GM10266 (cell line): ENCODE results near the gene DUOX1.

Source experiments
- DNase-seq: peaks from one replicate; pipeline ENCODE4 v3.0.0; 2012; ENCODE audit errors: extremely low spot score
- TF ChIP-seq, protein P1 (sequence below): IDR thresholded peaks from 2 replicates; pipeline ENCODE4 v1.5.1; 2012; ENCODE audit warnings: mild to moderate bottlenecking, low read depth; ENCODE audit not compliant: control insufficient read depth, insufficient read depth; ENCODE audit errors: missing control alignments

Gene DUOX1

DNA sequence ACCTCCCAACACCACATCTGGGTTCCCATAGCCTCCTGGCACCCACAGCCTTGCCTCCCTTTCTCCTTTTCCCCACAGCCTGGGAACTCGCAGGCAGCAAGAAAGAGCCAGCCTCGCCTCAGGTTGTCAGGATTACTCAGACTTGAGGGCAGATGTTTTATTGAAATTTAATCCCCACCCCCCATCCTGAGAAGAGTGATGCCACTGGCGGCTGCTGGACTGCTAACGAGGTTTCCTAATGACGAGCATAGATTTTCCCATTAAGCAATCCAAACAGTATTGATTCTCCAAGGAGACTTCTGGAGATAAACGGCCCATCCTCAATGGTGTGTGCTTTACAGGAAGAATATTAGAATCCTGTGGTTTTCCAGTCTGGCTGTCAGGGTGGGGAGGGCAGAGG lies 44.3 kb downstream of the DUOX1 start:
- TF ChIP-seq, protein P1, sequence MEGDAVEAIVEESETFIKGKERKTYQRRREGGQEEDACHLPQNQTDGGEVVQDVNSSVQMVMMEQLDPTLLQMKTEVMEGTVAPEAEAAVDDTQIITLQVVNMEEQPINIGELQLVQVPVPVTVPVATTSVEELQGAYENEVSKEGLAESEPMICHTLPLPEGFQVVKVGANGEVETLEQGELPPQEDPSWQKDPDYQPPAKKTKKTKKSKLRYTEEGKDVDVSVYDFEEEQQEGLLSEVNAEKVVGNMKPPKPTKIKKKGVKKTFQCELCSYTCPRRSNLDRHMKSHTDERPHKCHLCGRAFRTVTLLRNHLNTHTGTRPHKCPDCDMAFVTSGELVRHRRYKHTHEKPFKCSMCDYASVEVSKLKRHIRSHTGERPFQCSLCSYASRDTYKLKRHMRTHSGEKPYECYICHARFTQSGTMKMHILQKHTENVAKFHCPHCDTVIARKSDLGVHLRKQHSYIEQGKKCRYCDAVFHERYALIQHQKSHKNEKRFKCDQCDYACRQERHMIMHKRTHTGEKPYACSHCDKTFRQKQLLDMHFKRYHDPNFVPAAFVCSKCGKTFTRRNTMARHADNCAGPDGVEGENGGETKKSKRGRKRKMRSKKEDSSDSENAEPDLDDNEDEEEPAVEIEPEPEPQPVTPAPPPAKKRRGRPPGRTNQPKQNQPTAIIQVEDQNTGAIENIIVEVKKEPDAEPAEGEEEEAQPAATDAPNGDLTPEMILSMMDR: no peak

DNA sequence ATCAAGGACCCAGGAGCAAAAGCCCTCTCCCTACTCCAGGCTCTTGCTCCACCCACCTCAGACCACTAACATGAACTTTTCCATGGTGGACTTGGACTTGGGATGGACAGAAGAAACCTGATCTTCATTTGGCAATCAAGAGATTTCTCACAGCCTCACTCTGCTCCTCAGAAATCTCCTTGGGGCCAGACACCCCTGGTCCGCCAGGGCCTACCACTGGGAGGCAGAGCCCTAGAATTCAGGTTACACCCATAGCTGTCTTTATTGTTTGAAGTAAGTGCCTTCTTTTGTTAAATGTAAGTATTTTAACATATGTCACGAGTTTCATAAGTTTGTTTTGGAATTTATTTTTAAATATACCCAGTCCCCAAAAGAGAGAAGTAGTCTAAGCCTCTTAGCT lies 44.8 kb downstream of the DUOX1 start:
- TF ChIP-seq, protein P1: no peak
- no peak for DNase-seq

More for the DNA sequence above, 44.3 kb downstream of the DUOX1 start:
- DNase-seq: no peak

- DNase-seq: no peak
- TF ChIP-seq, protein P1: no peak
Observed at GRCh38 chr15:45177285-45177684, 47.5 kb downstream of the DUOX1 start.

DNA sequence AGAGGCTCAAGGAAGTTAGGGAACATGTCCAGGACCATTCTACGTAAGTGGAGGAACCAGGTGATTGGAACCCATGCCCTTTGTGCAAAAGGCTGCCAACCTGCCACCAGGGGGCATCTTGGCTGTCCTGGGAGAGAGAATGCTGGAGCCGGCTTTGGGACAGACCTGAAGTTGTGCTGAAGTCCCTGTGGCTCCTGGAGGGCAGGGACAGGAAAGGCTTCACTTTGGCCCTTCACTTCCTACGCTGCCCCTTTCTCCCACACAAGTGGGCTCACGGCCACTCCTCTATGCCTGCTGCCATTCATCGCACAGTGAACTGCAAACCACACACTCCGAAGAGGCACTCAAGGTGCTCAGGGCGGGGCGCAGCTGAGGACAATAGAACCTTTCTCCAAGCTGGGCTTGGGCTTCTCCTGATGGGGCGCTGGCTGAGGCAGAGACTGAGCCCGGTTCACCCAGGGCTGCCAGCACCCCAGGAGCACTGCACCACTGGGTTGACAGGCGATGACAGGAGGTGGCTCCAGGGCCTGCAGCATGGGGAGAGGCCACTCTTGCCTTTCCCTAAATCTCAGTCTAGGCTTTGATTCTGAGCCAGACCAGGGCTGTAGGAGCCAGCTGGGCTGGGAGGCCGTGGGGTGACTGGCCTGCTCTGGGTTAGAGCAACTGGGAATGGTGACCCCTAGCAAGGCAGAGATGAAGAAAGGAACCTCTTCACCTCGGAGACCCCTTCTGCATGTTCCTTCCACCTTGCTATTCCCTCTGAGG lies 49.6 kb downstream of the DUOX1 start:
- DNase-seq: no peak
- TF ChIP-seq, protein P1: peak; percentile 56

- TF ChIP-seq, protein P1: no peak
- DNase-seq: no peak
Observed at GRCh38 chr15:45180201-45180600, 50.4 kb downstream of the DUOX1 start.

DNA sequence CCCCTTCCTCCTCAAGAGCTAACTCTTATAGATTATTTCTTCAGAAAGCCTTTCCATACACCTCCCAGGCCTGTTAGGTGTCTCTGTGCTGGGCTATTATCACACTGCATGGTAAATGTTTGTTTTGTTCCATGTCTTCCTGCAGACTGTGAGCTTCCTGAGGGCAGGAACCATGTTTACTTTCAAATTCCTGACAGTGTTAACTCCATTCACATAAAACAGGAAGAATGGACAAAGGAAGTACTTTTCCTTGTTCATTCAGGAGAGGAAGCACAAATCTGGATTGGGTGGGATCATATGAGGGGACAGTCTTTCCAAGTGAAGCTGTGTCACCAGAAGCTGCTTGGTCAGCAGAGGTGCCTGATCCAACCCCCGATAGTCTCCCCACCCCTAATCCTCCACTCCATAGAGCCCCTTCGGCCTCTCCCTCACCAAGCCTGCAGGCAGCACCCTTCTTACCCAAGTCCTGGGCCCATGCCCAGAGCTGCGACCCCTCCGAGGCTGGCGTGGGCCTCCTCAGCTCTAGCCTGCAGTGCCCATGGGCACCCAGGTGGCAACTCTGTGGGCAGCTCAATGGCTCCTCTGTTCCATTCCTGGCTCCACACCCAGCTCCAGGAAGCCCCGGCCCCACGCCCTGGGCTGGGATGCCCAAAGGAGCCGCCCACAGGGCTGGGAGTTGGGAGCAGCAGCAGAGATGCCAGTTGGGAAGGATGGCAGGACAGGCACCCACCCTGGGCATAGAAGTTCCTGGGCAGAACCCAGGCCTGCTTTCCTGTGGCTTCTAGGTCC lies 51.0 kb downstream of the DUOX1 start:
- TF ChIP-seq, protein P1: no peak
- DNase-seq: no peak
